ENCODE data around the gene CAMTA1. TPM values are rescaled to one million over a fixed set of nuclear protein-coding genes. Genes with fewer than 3 reads are reported as not detected.

The CAMTA1 gene
- total RNA-seq, 3 donors from 2014 or later: 73.4 to 114 (median 82.6) TPM

DNA sequence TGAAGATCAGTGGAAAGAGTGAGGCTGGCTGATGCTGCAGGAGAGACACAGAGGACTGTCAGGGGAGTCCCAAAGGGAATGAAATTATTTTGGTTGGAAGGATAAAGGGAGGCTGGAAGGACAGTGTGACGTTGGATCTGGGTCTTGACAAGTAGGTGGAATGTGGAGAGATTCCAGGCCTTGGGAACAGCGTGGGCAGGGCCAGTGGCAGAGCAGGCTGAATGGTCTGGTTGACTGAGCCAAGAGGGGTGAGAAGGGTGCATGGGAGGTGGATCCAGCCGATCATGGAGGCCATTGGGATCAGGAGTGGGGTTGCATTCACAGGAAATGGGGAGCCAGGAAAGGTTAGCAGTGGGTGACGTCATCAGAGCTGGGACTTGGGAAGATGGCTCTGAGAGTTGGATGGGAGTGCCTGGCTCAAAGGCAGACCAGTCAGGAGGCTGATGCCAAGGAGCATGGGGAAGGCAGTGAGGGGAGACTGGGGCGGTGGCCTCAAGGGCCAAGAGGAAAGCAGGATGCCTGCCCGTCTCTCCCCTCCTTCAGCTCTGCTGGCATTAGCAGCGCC lies 839.6 kb downstream of the CAMTA1 start:
- H3K9me3 ChIP-seq: no peaks in the 10 kb centered on the region
- intact Hi-C loops (cut with DNase I, micrococcal nuclease): no loop called here
- ATAC-seq (no peak), DNase-seq (peak in 1 of 3 donors; percentile 2)
- H3K36me3 ChIP-seq (ENCODE audit: low read depth): no peaks in the 10 kb centered on the region
- H3K4me1 ChIP-seq (ENCODE audit: low read depth): no peaks in the 10 kb centered on the region
- H3K4me3 ChIP-seq: no peak overlapping the region
- TF ChIP-seq, protein P1, sequence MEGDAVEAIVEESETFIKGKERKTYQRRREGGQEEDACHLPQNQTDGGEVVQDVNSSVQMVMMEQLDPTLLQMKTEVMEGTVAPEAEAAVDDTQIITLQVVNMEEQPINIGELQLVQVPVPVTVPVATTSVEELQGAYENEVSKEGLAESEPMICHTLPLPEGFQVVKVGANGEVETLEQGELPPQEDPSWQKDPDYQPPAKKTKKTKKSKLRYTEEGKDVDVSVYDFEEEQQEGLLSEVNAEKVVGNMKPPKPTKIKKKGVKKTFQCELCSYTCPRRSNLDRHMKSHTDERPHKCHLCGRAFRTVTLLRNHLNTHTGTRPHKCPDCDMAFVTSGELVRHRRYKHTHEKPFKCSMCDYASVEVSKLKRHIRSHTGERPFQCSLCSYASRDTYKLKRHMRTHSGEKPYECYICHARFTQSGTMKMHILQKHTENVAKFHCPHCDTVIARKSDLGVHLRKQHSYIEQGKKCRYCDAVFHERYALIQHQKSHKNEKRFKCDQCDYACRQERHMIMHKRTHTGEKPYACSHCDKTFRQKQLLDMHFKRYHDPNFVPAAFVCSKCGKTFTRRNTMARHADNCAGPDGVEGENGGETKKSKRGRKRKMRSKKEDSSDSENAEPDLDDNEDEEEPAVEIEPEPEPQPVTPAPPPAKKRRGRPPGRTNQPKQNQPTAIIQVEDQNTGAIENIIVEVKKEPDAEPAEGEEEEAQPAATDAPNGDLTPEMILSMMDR (IDR thresholded peaks at IDR 0.05): no peak

DNA sequence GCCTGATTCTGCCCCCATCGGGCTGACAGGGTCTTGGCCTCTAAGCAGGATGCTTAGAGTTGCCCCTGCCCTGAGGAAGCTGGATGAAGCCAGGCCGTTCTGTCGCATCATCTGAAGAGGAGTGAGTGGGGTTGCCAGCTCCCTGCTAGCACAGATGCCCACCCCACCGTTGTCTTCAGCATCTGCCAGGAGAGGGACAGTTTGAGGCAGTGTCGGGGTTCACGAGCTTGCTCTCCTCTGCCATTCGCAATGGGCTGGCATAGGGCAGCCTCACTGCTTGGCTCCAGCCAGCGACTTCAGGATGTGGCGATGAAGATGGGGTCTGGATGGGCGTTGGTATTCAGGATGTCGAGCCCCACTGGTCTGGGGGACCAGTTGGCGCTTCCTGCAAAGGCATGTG lies 840.1 kb downstream of the CAMTA1 start:
- ATAC-seq: no peak
- TF ChIP-seq, protein P1 (IDR thresholded peaks at IDR 0.05): no peak
- intact Hi-C loops (cut with DNase I, micrococcal nuclease): no loop called here
- Histone ChIP-seq H3K4me3 (no peak overlapping the region), H3K4me1 (ENCODE audit: low read depth) (no peaks in the 10 kb centered on the region), H3K9me3 (no peaks in the 10 kb centered on the region), H3K36me3 (ENCODE audit: low read depth) (no peaks in the 10 kb centered on the region)
- DNase-seq: peak in 1 of 3 donors; percentile 9

DNA sequence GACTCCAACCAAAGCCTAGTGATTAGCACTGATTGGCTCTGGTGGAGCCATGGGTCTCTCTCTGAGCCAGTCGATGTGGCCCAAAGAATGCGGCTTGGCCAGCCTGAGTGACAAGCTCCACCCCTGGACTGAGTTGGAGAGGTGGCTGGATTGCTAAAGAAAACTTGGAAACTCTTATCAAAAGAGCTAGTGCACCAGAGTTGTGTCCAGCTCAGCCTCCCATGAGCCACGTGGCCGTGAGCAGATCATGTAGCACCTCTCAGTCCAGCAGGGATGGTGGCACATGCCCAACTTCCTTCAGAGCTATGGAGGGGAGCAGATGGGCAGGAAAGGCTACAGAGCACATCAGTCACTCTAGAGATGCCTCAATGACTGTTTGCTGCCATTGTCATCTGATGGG lies 843.0 kb downstream of the CAMTA1 start:
- DNase-seq (peak in 2 of 3 donors; percentile 9 to 12), ATAC-seq (no peak)
- Histone ChIP-seq H3K9me3 (no peaks in the 10 kb centered on the region), H3K4me1 (ENCODE audit: low read depth) (no peaks in the 10 kb centered on the region), H3K36me3 (ENCODE audit: low read depth) (no peaks in the 10 kb centered on the region), H3K4me3 (no peak overlapping the region)
- intact Hi-C loops (cut with DNase I, micrococcal nuclease): no loop called here
- TF ChIP-seq, protein P1 (IDR thresholded peaks at IDR 0.05): no peak

DNA sequence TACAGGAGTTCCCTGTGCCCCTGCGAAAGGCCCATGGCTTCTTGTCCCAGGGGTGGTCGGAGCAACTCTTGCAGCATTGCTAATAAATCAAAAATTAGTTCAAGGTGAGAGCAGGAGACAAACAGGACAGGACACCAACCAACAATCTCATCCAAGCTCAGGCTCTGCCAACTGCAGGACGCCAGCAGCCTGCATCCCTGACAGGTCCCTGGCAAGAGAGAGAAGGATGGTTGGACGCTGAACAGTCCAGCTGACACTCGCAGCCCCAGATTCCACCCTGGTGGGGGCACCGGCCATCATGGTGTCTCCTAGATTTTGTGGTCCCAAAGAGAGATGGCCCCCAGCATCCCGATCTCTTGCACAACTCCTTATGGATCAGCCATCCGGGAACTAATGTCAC lies 843.8 kb downstream of the CAMTA1 start:
- no peaks in the 10 kb centered on the region for H3K36me3 ChIP-seq (ENCODE audit: low read depth)
- intact Hi-C loops (cut with DNase I, micrococcal nuclease): no loop called here
- TF ChIP-seq, protein P1 (IDR thresholded peaks at IDR 0.05): no peak
- no peaks in the 10 kb centered on the region for H3K4me1 ChIP-seq (ENCODE audit: low read depth)
- no peak overlapping the region for H3K4me3 ChIP-seq
- ATAC-seq (no peak), DNase-seq (peak in 1 of 3 donors; percentile 25)
- H3K9me3 ChIP-seq: no peaks in the 10 kb centered on the region

DNA sequence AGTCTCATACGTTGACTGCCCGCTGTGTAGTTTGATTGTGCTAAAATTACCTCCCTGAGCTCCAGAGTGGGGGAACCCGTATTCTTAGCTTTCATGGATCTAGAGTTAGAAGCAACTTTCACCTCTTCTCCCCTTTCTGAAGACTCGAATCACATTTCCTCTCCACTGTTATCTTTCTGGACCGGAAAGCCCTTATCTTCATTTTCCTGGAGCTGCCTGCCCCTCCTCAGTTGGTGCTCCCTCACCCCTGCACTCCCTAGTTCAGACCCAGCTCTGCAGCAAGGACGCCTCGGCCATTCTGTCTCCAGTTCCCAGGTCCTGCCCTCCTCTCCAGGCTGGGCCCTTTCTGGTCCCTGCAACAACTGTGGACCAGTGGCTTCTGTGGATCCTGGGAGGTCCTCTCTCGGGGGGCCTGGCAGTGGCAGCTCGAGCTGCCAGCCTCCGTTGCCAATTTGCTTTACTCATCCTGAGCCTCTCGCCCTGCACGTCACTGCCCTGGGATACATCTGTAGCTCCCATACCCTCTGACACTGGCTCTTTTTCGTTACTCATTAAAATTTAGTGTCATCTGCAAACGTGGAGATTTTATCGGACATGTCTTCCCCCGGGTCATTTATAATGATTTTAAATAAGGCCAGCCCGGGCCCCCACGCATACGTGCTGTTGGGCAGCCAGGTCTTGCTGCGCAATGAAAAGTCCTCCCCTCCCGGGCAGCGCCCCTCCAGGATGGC lies 844.4 kb downstream of the CAMTA1 start:
- no peaks in the 10 kb centered on the region for H3K36me3 ChIP-seq (ENCODE audit: low read depth)
- ATAC-seq: no peak
- no peaks in the 10 kb centered on the region for H3K9me3 ChIP-seq
- no peaks in the 10 kb centered on the region for H3K4me1 ChIP-seq (ENCODE audit: low read depth)
- TF ChIP-seq, protein P1 (IDR thresholded peaks at IDR 0.05): no peak
- intact Hi-C loops (cut with DNase I, micrococcal nuclease): no loop called here
- DNase-seq: no peak
- no peak overlapping the region for H3K4me3 ChIP-seq

Measured in mucosa of descending colon (tissue), 3 donors.